ENCODE results near the gene DUT. TPM values are rescaled to one million over a fixed set of nuclear protein-coding genes. Genes with fewer than 3 reads are reported as not detected.

DUT gene
- total RNA-seq, 1 experiment from 2014 or later, result 130 TPM

DNA sequence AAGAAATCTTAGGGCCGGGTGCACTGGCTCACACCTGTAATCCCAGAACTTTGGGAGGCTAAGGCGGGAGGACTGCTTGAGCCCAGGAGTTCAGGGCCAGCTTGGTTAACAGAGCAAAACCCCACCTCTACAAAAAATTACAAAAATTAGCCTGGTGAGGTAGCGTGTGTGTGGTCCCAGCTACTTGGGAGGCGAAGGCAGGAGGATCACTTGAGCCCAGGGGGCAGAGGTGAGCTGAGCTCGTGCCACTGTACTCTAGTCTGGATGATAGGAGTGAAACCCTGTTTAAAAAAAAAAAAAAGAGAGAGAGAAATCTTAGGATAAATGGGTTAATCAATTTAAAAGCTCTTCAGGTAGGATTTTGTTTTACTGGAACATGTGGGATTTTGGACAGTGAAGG lies 31.2 kb upstream of the DUT start:
- no peak overlapping the region for H2AFZ ChIP-seq (ENCODE audit: low read depth, low read length, poor library complexity, severe bottlenecking)
- H3K27ac ChIP-seq (ENCODE audit: low read depth, low read length), result no peak overlapping the region
- H3K9me3 ChIP-seq (ENCODE audit: control insufficient read depth in 1 of 2, insufficient read depth in 1 of 2, low read depth in 1 of 2, low read length in 2 of 2), result no peaks in the 10 kb centered on the region
- no peak overlapping the region for H3K4me3 ChIP-seq (replicated peaks in 1 of 2; ENCODE audit: low read depth in 1 of 2, low read length in 2 of 2)
- ChIA-PET RAD21 (ENCODE audit: low non-redundant PET in 1 of 2, low total read pairs in 2 of 2, uncharacterized antibody in 2 of 2, unreplicated experiment in 2 of 2) (no interaction called here), CTCF (no interaction called here), POLR2A (no interaction called here)
- H4K20me1 ChIP-seq (ENCODE audit: insufficient read depth), result no peaks in the 10 kb centered on the region
- ATAC-seq (no peak), DNase-seq (ENCODE audit: low read depth, low spot score) (no peak)
- H3K9me2 ChIP-seq (ENCODE audit: insufficient read depth), result no peaks in the 10 kb centered on the region
- H3K4me2 ChIP-seq (ENCODE audit: low read length), result no peak overlapping the region
- H3K79me2 ChIP-seq (ENCODE audit: insufficient read depth, low read length), result no peaks in the 10 kb centered on the region
- no peaks in the 10 kb centered on the region for H3K36me3 ChIP-seq (ENCODE audit: control insufficient read depth in 1 of 2, insufficient read depth in 2 of 2, low read length in 2 of 2)
- H3K9ac ChIP-seq (ENCODE audit: low read length), result no peak overlapping the region
- TF ChIP-seq EZH2phosphoT487 (IDR thresholded peaks at IDR 0.05; ENCODE audit: borderline replicate concordance), result no peak
- no peak for TF ChIP-seq CBX3 (IDR thresholded peaks at IDR 0.05; ENCODE audit: low read depth)
- TF ChIP-seq SP1 (IDR thresholded peaks at IDR 0.05; ENCODE audit: low read depth), result no peak
- no peak for TF ChIP-seq EZH2 (IDR thresholded peaks at IDR 0.05)
- no peak for TF ChIP-seq SRF (IDR thresholded peaks at IDR 0.05; ENCODE audit: low read depth)
- TF ChIP-seq POLR2A (IDR thresholded peaks at IDR 0.05; ENCODE audit: borderline replicate concordance, extremely low read depth, insufficient read depth, insufficient read length), result no peak
- no peak for TF ChIP-seq EGR1 (IDR thresholded peaks at IDR 0.05; ENCODE audit: low read depth)
- TF ChIP-seq, protein P1, sequence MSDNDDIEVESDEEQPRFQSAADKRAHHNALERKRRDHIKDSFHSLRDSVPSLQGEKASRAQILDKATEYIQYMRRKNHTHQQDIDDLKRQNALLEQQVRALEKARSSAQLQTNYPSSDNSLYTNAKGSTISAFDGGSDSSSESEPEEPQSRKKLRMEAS (IDR thresholded peaks at IDR 0.05), result no peak
- no peaks in the 10 kb centered on the region for H3K27me3 ChIP-seq (ENCODE audit: insufficient read depth, low read length)
- intact Hi-C loops (cut with micrococcal nuclease), result no loop called here
- H3K4me1 ChIP-seq (ENCODE audit: control insufficient read depth in 1 of 2, insufficient read depth in 2 of 2, low read length in 2 of 2), result no peaks in the 10 kb centered on the region
- BruUV-seq (replicated peaks), result no TSS peak

GRCh38 chr15:48304398-48304797 lies 26.8 kb upstream of the DUT start:
- Histone ChIP-seq H4K20me1 (ENCODE audit: insufficient read depth) (no peaks in the 10 kb centered on the region), H3K9ac (ENCODE audit: low read length) (no peak overlapping the region), H3K9me3 (ENCODE audit: control insufficient read depth in 1 of 2, insufficient read depth in 1 of 2, low read depth in 1 of 2, low read length in 2 of 2) (no peaks in the 10 kb centered on the region), H3K4me3 (replicated peaks in 1 of 2; ENCODE audit: low read depth in 1 of 2, low read length in 2 of 2) (no peak overlapping the region), H2AFZ (ENCODE audit: low read depth, low read length, poor library complexity, severe bottlenecking) (no peak overlapping the region), H3K27me3 (ENCODE audit: insufficient read depth, low read length) (no peaks in the 10 kb centered on the region), H3K4me2 (ENCODE audit: low read length) (no peak overlapping the region), H3K9me2 (ENCODE audit: insufficient read depth) (no peaks in the 10 kb centered on the region), H3K79me2 (ENCODE audit: insufficient read depth, low read length) (no peaks in the 10 kb centered on the region), H3K36me3 (ENCODE audit: control insufficient read depth in 1 of 2, insufficient read depth in 2 of 2, low read length in 2 of 2) (no peaks in the 10 kb centered on the region), H3K27ac (ENCODE audit: low read depth, low read length) (no peak overlapping the region), H3K4me1 (ENCODE audit: control insufficient read depth in 1 of 2, insufficient read depth in 2 of 2, low read length in 2 of 2) (no peaks in the 10 kb centered on the region)
- no peak for ATAC-seq
- ChIA-PET RAD21 (ENCODE audit: low non-redundant PET in 1 of 2, low total read pairs in 2 of 2, uncharacterized antibody in 2 of 2, unreplicated experiment in 2 of 2) (no interaction called here), CTCF (no interaction called here), POLR2A (no interaction called here)
- intact Hi-C loops (cut with micrococcal nuclease), result no loop called here
- DNase-seq (ENCODE audit: low read depth, low spot score), result no peak
- BruUV-seq (replicated peaks), result no TSS peak
- TF ChIP-seq EZH2 (IDR thresholded peaks at IDR 0.05), result no peak
- TF ChIP-seq ZNF274 (IDR thresholded peaks at IDR 0.05; ENCODE audit: low read depth, low read length), result no peak
- TF ChIP-seq POLR2A (IDR thresholded peaks at IDR 0.05; ENCODE audit: borderline replicate concordance, extremely low read depth, insufficient read depth, insufficient read length), result no peak
- no peak for TF ChIP-seq ELF1 (IDR thresholded peaks at IDR 0.05; ENCODE audit: borderline replicate concordance, low read depth)
- TF ChIP-seq SP1 (IDR thresholded peaks at IDR 0.05; ENCODE audit: low read depth), result no peak
- TF ChIP-seq SRF (IDR thresholded peaks at IDR 0.05; ENCODE audit: low read depth), result no peak
- TF ChIP-seq EZH2phosphoT487 (IDR thresholded peaks at IDR 0.05; ENCODE audit: borderline replicate concordance), result no peak
- no peak for TF ChIP-seq EGR1 (IDR thresholded peaks at IDR 0.05; ENCODE audit: low read depth)
- no peak for TF ChIP-seq TCF7L2 (IDR thresholded peaks at IDR 0.05; ENCODE audit: borderline replicate concordance, extremely low read depth, insufficient read depth, insufficient read length)
- no peak for TF ChIP-seq CEBPB (IDR thresholded peaks at IDR 0.05; ENCODE audit: low read depth)
- no peak for TF ChIP-seq POLR2AphosphoS5 (IDR thresholded peaks at IDR 0.05; ENCODE audit: low read depth, low read length)
- TF ChIP-seq, protein P2, sequence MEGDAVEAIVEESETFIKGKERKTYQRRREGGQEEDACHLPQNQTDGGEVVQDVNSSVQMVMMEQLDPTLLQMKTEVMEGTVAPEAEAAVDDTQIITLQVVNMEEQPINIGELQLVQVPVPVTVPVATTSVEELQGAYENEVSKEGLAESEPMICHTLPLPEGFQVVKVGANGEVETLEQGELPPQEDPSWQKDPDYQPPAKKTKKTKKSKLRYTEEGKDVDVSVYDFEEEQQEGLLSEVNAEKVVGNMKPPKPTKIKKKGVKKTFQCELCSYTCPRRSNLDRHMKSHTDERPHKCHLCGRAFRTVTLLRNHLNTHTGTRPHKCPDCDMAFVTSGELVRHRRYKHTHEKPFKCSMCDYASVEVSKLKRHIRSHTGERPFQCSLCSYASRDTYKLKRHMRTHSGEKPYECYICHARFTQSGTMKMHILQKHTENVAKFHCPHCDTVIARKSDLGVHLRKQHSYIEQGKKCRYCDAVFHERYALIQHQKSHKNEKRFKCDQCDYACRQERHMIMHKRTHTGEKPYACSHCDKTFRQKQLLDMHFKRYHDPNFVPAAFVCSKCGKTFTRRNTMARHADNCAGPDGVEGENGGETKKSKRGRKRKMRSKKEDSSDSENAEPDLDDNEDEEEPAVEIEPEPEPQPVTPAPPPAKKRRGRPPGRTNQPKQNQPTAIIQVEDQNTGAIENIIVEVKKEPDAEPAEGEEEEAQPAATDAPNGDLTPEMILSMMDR (IDR thresholded peaks at IDR 0.05 in 2 of 3, conservative IDR thresholded peaks at IDR 0.05 in 1 of 3; ENCODE audit: borderline replicate concordance in 1 of 3, insufficient read depth in 1 of 3, low read depth in 2 of 3, low read length in 2 of 3), result no peak
- TF ChIP-seq, protein P1 (IDR thresholded peaks at IDR 0.05), result no peak
- no peak for TF ChIP-seq REST (IDR thresholded peaks at IDR 0.05; ENCODE audit: low read depth)
